Transverse colon (tissue), 4 donors: ENCODE data around the gene ZFHX2. TPM values are rescaled to one million over a fixed set of nuclear protein-coding genes. Genes with fewer than 3 reads are reported as not detected.

Source experiments
- DNase-seq: peaks from one replicate; pipeline ENCODE4 v3.0.0-alpha.2; 2019
- H3K27ac ChIP-seq, 4 donors: fragments of 200-600 bp; sonication (generic); 2 replicates each; pipeline ENCODE4 v1.5.1; 2016 to 2018; ENCODE audit warnings: inconsistent platforms in 4 of 4
- H3K27me3 ChIP-seq: fragments of 200-600 bp; sonication (generic); 2 replicates; pipeline ENCODE4 v1.5.1; 2017; ENCODE audit warnings: inconsistent platforms
- H3K36me3 ChIP-seq, 4 donors: fragments of 200-600 bp; sonication (generic); 2 replicates each; pipeline ENCODE4 v1.5.1; 2017 to 2019; ENCODE audit warnings: inconsistent platforms in 4 of 4
- H3K4me1 ChIP-seq, 4 donors: fragments of 200-600 bp; sonication (generic); 2 replicates each; pipeline ENCODE4 v1.5.1; 2017 to 2020; ENCODE audit warnings: inconsistent platforms in 4 of 4
- H3K4me3 ChIP-seq, 4 donors: fragments of 200-600 bp; sonication (generic); 1 replicate in 1 of 4; 2 replicates in 3 of 4; pipeline versions ENCODE4 v1.5.1 to v1.6.1; 2017 to 2019; ENCODE audit warnings: inconsistent platforms in 4 of 4
- H3K9me3 ChIP-seq, 2 donors: fragments of 200-600 bp; sonication (generic); 2 replicates each; pipeline ENCODE4 v1.5.1; 2017 to 2019; ENCODE audit warnings: inconsistent platforms in 2 of 2
- EP300 ChIP-seq: sonication (generic); formaldehyde crosslinking; IDR thresholded peaks from one replicate; pipeline ENCODE4 v1.6.1; 2017; ENCODE audit warnings: antibody characterized with exemption, low read depth
- POLR2A ChIP-seq: fragments of 450-650 bp; IDR thresholded peaks from one replicate; pipeline ENCODE4 v1.6.1; 2016; ENCODE audit warnings: antibody characterized with exemption, mild to moderate bottlenecking, moderate library complexity
- POLR2AphosphoS5 ChIP-seq, 3 donors: sonication (generic); formaldehyde crosslinking; IDR thresholded peaks; one replicate each; pipeline ENCODE4 v1.6.1; 2016; ENCODE audit warnings: antibody characterized with exemption in 3 of 3
- WGBS, 2 donors: methylation state at CpG; one replicate each; pipeline ENCODE4 v1.1.5; 2018; ENCODE audit warnings: low coverage in 1 of 2; 5-methylcytosine and 5-hydroxymethylcytosine counted together
- in situ Hi-C, 4 donors: fragments of 200-750 bp; cut with MboI; loops; one replicate each; pipeline versions ENCODE4 v1.15.0 to v1.15.1; 2017; ENCODE audit warnings: low sequenced_read_pairs in 3 of 4, low pct_ligation_motif_present in 1 of 4, low pct_unique_long_range_greater_than_20kb in 1 of 4
- intact Hi-C: fragments of 100-400 bp; cut with DNase I; formaldehyde crosslinking; loops from one replicate; pipeline ENCODE4 v1.15.1; 2023; ENCODE audit warnings: low total_unique reads
- total RNA-seq, 4 donors: library from RNA; depleted of rRNA; stranded (reverse); fragments of >200 nt; gene quantifications; one replicate each; pipeline ENCODE4 v1.1.0, GENCODE V29; 2016
- TF ChIP-seq, protein P1 (sequence below), 5 experiments: fragments of 200-600 bp in 3 of 5; fragments of 450-650 bp in 2 of 5; sonication (generic) in 3 of 5; IDR thresholded peaks; 1 replicate in 2 of 5; 2 replicates in 3 of 5; pipeline ENCODE4 v1.5.1; 2016 to 2017; ENCODE audit warnings: antibody characterized with exemption in 5 of 5, inconsistent platforms in 3 of 5, mild to moderate bottlenecking in 2 of 5, moderate library complexity in 1 of 5

The ZFHX2 gene
- total RNA-seq, 4 donors from 2014 or later, result 0.20 to 1.1 (median 0.68) TPM

DNA sequence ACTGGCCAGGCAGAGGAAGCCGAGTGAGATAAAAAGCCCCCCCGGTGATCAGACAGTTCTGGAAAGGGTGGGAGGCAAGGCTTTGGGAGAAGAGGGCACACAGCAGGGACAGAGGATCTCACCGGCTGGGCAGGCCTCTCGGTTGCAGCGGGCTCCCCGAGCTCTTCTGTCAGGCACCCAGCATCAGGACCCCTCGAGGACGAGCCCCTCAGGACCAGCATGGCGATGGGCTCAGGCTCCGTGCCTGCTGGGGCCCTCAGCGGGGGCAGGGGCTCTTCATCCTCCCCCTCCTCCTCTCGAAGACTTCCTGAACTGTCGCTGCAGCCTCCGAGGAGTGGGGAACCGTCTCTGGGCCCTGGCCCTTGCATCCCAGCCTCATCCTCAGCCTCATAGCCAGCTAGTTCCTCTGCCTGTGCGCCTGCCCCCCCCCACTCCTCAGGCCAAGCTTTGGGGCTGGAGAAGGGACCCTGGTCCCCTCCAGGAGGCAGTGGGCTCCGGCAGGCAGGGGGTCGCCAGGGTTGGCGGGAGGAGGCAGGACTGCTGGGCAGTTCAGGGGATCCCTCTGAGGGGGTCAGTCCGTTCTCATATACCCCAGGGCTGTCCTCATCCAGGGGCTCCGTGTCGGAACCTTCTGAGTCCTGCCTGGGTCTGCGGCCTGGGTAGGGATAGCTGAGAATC, 19.4 kb upstream of the ZFHX2 start:
- in situ Hi-C loops, result loop anchor here in 2 of 4 donors (25.0 kb wide), 1 partner anchor 234 kb away; no protein-coding TSS in a partner anchor
- DNase-seq, result no peak
- H3K4me1 ChIP-seq, result peaks cover 4 to 19% (median 15%) of the 10 kb centered on the region in 4 donors
- H3K9me3 ChIP-seq, result no peaks in the 10 kb centered on the region
- 85 to 90% methylated on average over 2 to 22 of the region's 23 CpGs for WGBS, 2 donors
- H3K36me3 ChIP-seq, result no peaks in the 10 kb centered on the region
- H3K27me3 ChIP-seq, result peaks cover 21% of the 10 kb centered on the region
- H3K4me3 ChIP-seq, result no peak overlapping the region
- intact Hi-C loops, result no loop called here
- H3K27ac ChIP-seq, result no peak overlapping the region
- TF ChIP-seq, protein P1, sequence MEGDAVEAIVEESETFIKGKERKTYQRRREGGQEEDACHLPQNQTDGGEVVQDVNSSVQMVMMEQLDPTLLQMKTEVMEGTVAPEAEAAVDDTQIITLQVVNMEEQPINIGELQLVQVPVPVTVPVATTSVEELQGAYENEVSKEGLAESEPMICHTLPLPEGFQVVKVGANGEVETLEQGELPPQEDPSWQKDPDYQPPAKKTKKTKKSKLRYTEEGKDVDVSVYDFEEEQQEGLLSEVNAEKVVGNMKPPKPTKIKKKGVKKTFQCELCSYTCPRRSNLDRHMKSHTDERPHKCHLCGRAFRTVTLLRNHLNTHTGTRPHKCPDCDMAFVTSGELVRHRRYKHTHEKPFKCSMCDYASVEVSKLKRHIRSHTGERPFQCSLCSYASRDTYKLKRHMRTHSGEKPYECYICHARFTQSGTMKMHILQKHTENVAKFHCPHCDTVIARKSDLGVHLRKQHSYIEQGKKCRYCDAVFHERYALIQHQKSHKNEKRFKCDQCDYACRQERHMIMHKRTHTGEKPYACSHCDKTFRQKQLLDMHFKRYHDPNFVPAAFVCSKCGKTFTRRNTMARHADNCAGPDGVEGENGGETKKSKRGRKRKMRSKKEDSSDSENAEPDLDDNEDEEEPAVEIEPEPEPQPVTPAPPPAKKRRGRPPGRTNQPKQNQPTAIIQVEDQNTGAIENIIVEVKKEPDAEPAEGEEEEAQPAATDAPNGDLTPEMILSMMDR (IDR thresholded peaks at IDR 0.05), result no peak
- TF ChIP-seq POLR2AphosphoS5 (IDR thresholded peaks at IDR 0.05) (no peak), EP300 (no peak), POLR2A (no peak)

DNA sequence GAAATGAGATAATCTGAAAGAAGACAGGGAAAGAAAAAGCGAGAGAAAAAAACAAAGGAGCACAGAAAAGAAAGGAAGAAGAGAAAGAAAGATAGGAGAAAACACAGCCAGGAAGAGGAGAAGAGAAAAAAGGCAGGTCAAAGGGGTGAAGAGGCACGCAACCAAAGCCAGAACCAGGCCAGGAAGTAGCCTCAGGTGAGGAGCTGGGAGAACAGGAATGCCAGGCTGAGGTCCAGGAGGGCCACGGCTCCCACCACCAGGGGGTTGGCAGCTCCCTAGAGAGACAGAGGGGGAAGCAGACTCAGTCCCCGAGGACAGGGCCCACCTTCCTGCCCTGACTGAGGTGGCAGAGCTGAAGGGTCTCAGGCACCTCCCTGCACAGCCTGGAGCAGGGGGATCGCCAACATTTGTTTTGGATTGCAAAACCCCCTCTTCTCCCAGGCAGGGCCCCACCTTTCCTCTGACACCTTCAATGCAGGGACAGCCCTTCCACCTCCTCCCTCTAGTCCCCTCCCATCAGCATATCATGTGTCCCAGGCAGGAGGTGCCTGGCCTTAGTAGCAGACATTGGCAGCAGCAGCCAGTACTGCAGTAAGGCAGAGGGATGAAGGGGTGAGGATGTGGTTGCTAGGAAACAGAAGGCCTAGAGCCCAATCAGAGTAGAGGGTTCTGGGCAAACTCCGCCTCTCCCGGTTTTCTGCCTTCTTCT, 18.0 kb upstream of the ZFHX2 start:
- WGBS, 2 donors, result 40 to 68% methylated on average over 1 to 7 of the region's 7 CpGs
- in situ Hi-C loops, result loop anchor here in 2 of 4 donors (10.0 to 25.0 kb wide), 2 partner anchors 85 to 232 kb away; no protein-coding TSS in a partner anchor

DNA sequence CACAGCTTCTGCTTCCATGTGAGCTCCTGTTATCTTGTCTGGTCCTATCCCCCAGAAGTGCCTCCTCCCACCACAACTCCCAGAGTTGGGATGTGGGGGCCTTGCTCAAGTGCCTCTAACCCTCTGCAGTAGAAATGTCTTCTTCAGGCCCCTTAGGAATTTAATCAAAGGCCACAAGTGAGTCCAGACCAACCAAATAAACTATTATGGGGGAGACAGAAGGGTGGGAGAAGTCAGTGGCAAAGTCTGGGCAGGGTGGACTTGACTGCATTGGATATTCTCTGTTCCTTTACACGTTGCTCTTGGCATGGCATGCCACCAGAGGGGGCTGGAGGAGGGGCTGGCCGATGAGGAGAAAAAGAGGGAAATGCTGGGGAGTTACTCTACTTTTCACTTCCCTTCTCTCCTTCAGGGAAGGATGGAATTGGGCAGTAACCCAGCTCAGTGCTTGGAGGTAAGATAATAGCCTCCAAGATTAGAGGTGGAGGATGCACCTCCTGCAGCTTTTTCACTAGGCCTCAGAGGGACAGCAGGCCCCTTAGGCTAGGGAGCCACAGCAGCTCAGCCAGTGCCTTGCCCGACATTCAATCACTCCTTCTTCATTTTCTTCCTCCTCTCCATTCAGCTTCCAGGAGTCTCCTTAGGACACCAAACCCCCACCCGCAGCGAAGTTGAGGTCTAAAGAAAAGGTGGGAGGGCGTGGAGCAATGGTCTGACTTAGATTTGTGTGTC, 17.2 kb upstream of the ZFHX2 start:
- TF ChIP-seq POLR2AphosphoS5 (IDR thresholded peaks at IDR 0.05) (no peak), EP300 (no peak), POLR2A (no peak)
- TF ChIP-seq, protein P1 (IDR thresholded peaks at IDR 0.05), result peak in 1 of 5 experiments; percentile 25
- Histone ChIP-seq H3K4me1 (peaks cover 4 to 19% (median 13%) of the 10 kb centered on the region in 4 donors), H3K9me3 (no peaks in the 10 kb centered on the region), H3K27ac (peak overlapping the region in 1 of 4 donors; percentile 81), H3K4me3 (no peak overlapping the region), H3K36me3 (no peaks in the 10 kb centered on the region), H3K27me3 (no peaks in the 10 kb centered on the region)
- in situ Hi-C loops (loop anchor here in 2 of 4 donors (10.0 to 25.0 kb wide), 2 partner anchors 84 to 231 kb away; no protein-coding TSS in a partner anchor), intact Hi-C loops (no loop called here)
- 59 to 65% methylated on average over 4 to 6 of the region's 6 CpGs for WGBS, 2 donors
- DNase-seq, result no peak

More for the DNA sequence above, 18.0 kb upstream of the ZFHX2 start:
- no peaks in the 10 kb centered on the region for H3K9me3 ChIP-seq
- H3K27me3 ChIP-seq, result peaks cover 7% of the 10 kb centered on the region
- H3K27ac ChIP-seq, result no peak overlapping the region
- no peaks in the 10 kb centered on the region for H3K36me3 ChIP-seq
- intact Hi-C loops, result no loop called here
- H3K4me3 ChIP-seq, result no peak overlapping the region
- peaks cover 4 to 19% (median 13%) of the 10 kb centered on the region in 4 donors for H3K4me1 ChIP-seq
- no peak for DNase-seq
- TF ChIP-seq POLR2A (no peak), POLR2AphosphoS5 (IDR thresholded peaks at IDR 0.05) (no peak), EP300 (no peak)

DNA sequence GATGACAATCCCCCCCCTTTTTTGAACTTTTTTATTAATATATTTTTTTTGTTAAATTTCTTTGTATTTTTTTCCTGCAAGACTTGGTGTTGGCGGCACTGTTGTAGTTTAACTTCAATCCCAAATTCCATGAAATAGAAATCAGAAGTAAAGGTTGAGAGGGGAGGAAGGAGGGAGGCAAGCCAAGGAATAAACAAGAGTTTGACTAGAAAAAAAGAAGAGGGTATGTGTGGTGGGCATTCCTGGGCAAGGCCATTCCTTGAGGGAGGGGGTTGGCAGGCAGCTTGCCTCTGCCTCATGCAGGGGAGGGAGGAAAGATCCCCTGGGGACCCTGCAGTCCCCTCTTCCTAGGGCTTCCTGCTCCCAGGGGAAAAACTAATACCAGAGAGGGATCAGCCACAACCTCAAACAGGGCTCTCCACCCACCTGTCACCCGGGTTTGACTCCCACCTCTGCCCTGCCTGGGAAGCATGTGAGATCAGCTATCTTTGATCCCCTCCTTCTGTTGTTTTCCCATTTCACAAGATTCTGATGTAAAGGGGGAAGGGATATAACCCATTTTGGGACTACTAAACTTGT, 16.5 kb upstream of the ZFHX2 start:
- intact Hi-C loops, result no loop called here
- peak overlapping the region; percentile 81 to 87 (median 84) for H3K27ac ChIP-seq
- 73 to 78% methylated on average over 1 to 2 of the region's 2 CpGs for whole genome bisulfite sequencing, 2 donors
- no peaks in the 10 kb centered on the region for H3K27me3 ChIP-seq
- H3K4me3 ChIP-seq, result peak overlapping the region in 2 of 4 donors; percentile 55 to 75
- no peaks in the 10 kb centered on the region for H3K9me3 ChIP-seq
- in situ Hi-C loops, result loop anchor here in 2 of 4 donors (10.0 to 25.0 kb wide), 2 partner anchors 83 to 231 kb away; no protein-coding TSS in a partner anchor
- H3K4me1 ChIP-seq, result peaks cover 4 to 19% (median 13%) of the 10 kb centered on the region in 4 donors
- no peaks in the 10 kb centered on the region for H3K36me3 ChIP-seq
- no peak for DNase-seq
- TF ChIP-seq, protein P1 (IDR thresholded peaks at IDR 0.05), result no peak
- TF ChIP-seq EP300 (no peak), POLR2A (no peak), POLR2AphosphoS5 (IDR thresholded peaks at IDR 0.05) (no peak)
